Measurements from ENCODE around the gene TNIK.
"Not testable (repeated sequence)": the region's sequence is repeated elsewhere in the genome, so short reads cannot be mapped to it uniquely, and the experiment has no call there.

TNIK gene

DNA sequence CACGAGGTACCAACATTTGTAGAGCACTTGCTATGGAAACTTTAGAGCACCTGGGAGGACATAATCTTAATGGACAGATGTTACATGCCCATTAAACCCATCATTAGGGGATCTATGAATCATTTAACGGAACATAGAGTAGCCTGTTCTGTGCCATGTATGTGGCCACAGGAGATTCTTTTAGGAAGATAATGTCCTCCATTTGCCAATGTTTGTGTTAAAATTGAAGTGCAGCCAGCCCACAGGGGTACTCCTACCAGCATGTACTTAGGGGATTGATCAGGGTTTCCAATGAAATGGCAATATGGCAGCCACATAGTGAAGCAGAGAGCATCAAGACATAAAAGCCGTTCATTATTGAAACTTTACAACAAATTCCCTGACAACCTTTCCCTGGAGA lies 70.7 kb downstream of the TNIK start:
- in situ Hi-C loops (cut with MboI; ENCODE audit: low sequenced_read_pairs): no loop called here

GRCh38 chr3:171388527-171388926 lies 71.7 kb downstream of the TNIK start:
- in situ Hi-C loops (cut with MboI; ENCODE audit: low sequenced_read_pairs): no loop called here

DNA sequence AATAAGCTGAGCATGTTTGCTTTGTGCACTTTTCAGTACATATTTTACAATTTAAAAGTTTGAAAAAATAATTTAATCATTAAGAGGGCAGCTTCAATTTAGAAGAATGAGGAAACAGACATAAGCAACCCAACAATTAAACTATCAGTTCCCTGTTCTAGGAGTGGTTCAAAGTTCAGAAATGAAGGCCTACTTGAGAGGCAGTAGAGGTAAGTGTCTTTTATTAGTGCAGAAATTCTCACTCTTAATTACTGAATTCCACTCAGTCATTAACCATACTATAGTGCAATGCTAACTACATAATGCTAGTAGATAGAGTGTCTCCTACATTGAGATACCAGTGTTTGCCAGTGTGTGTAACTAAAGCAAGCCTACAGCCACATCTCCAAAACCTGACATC lies 73.1 kb downstream of the TNIK start:
- in situ Hi-C loops (cut with MboI; ENCODE audit: low sequenced_read_pairs): no loop called here

DNA sequence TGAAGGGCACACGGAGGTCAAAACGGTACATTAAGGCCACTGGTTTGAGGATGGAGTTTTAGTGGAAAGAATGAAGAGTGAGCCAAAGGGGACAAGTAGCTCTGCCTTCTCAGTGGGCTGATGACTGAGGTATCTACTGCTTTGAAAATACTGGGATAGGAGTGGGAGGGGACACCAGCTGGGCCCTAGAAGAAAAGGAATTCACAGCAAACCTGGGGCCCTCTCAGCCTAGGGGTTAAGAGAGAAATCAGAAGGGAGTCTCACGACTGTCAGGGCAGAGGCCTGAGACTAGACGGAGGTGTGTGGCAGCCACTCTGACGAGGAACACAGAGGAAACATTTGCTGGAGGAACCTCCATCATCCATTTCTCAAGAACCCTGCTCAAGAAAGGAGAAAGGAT lies 75.1 kb downstream of the TNIK start:
- in situ Hi-C loops (cut with MboI; ENCODE audit: low sequenced_read_pairs): no loop called here

DNA sequence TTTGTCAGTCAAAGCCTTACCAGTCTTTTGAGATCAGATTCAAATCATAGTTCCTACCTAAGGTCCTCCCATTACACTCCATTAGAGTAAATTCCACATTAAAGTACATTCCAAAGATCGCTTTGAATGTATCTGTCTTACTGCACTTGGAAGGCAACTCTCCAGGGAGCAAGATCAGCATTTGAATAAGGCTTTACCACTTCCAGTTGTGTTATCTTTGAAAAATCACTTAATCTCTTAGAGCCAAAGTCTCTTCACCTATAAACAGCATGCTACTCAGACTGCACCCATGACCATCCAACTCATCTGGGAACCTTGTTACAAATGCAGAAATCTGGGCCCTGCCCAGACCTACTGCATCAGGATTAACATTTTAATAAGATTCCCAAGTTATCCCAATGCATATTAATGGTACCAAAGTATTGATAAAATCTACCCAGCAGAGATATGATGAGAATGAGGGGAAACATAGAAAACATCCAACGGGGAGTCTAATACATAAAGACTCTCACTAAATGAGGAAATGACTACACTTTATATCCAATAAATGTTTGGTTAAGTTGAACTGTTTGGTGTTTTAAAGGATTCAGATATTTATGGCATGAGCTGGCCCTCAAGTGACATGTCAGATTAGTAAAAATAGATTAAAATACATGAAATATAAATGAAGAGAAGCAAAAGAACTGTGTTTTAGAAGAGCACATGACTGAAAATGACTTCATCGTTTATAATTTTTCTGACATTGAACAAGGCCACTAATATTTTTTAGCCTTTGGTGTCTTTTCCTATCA lies 75.9 kb downstream of the TNIK start:
- in situ Hi-C loops (cut with MboI; ENCODE audit: low sequenced_read_pairs): no loop called here

- in situ Hi-C loops (cut with MboI; ENCODE audit: low sequenced_read_pairs): no loop called here
Measured at GRCh38 chr3:171383206-171384018, 76.8 kb downstream of the TNIK start.

DNA sequence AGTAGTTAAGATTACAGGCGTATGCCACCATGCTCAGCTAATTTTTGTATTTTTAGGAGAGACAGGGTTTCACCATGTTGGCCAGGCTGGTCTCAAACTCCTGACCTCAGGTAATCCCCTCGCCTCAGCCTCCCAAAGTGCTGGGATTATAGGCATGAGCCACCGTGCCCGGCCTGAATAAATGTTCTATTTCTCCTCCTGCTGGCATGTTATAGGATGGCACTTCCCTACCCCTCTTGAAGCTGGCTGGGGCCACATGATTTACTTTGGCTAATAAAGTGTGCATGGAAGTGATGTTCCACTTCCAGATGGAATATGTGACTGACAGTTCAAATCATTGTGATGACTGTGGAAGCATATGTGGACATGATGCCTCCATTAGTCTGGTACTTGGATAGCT lies 77.9 kb downstream of the TNIK start:
- in situ Hi-C loops (cut with MboI; ENCODE audit: low sequenced_read_pairs): not testable (repeated sequence)

DNA sequence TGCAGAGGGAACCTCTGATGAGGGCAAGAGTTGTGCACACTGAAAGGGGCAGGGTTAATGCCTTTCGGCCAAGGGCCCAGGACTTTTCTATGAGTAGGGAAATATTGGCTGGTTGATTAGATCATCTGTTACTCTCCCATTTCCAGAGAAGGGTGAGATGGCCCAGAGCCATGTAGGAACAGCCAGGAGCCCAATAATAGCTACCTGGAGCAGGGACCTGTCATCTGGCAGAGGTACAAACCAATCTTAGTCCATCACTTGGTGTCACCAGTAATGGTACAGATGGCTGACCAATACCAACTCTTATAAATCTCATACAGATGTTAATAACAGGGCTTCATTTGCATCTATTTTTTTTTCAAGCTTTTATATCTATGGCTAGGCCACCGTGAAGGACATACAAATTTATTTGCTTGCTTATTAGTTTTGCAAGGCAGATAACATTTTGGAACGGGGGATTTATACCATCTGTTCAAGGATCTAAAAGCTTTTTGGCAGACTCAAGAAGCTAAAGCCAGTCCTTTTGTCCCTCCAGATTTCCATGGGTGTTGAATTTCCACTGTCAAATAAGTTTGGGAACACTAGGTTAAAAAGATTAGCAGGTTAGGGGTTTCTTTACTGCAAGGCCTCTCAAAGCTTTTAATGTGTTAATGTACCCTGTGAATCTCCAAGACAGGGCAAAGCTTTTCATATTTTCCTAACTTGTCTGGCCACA lies 79.3 kb downstream of the TNIK start:
- in situ Hi-C loops (cut with MboI; ENCODE audit: low sequenced_read_pairs): no loop called here

DNA sequence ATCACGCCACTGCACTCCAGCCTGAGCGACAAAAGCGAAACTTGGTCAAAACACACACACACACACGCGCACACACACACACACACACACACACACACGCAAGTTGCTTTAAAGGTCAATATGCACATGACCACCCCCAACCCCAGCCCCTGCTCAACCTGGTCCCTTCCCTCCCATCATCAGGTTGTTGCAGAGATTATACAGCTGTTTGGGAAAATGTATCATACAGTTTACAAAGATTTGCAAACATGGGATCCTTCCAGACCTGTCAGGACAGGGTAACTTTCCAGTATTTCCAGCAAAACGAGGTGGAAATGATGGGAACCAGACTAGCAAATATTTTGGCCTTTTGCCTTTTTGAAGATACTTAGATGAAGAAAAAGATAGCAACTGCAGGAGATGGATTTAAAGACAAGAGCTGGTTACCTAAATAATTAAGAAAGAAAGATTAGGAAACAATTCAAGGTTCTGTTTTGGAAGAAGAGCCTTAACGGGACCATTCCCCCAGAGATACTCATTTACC lies 80.2 kb downstream of the TNIK start:
- in situ Hi-C loops (cut with MboI; ENCODE audit: low sequenced_read_pairs): no loop called here

DNA sequence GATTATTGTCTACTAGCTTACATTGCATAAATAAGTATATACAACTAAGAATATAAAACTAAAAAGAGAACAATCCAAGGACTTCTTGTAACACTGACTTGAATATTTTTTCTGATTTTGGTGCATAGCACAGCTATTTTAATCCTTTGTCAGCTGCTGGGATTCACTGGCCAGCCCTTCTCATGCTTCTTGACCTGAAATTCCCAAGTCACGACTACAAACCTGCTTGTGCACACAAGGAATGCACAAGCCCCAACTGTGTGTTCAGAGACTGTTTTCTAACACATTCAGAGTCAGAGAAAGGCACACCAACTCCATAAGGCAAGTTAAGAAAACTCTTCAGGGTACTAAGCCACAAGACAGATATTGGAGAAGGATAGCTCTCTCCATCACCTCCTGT lies 80.9 kb downstream of the TNIK start:
- in situ Hi-C loops (cut with MboI; ENCODE audit: low sequenced_read_pairs): no loop called here

DNA sequence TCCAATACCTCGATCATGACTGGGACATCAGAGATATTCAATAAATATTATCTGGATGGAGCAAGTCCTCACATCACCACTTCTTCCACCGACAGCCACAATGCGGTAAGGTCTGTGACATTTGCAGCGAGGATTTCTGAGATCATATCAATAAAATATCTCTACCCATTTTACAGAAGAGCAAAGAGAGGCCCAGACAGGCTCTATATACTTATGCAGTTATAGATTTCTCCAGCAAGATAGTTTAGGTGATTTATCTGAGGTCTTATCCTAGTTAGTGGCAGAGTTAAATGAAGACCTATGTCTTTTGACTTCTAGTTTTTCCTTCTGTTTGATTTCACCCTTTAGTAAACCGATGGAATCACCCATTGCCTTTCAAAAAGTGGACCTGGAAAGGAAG lies 81.6 kb downstream of the TNIK start:
- in situ Hi-C loops (cut with MboI; ENCODE audit: low sequenced_read_pairs): no loop called here

DNA sequence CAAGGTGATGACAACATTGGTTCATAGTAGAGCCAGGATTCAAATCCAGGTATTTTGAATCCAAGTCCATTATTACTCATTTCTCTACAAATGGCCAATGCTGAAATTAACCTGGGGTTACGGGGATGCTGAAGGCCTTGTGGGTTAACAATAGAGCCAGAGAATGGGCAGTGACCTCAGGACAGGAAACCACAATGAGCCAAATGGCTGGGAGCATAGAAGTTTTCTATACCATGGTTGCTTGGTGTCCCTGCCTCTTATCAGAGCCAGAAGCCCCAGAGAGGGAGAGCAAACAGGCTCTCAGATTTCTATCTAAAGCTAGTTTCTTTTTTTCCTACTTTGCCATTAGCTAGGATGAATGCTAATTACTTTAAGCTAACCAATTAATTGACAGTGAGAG lies 82.3 kb downstream of the TNIK start:
- in situ Hi-C loops (cut with MboI; ENCODE audit: low sequenced_read_pairs): no loop called here

DNA sequence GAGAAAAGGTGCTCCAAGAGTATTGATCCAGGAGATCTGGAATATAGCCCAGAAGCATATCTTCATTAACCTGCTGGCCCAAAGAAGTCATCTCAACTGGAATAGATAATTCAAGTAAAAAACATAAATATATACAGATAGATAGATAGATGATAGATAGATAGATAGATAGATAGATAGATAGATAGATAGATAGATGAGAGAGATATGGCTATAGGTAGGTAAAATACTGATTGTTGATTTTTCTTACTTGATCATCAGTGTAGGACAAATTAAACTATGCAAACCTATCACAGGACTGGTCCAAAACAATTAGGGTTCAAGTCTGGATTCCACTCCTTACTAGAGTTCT lies 83.6 kb downstream of the TNIK start:
- in situ Hi-C loops (cut with MboI; ENCODE audit: low sequenced_read_pairs): no loop called here

DNA sequence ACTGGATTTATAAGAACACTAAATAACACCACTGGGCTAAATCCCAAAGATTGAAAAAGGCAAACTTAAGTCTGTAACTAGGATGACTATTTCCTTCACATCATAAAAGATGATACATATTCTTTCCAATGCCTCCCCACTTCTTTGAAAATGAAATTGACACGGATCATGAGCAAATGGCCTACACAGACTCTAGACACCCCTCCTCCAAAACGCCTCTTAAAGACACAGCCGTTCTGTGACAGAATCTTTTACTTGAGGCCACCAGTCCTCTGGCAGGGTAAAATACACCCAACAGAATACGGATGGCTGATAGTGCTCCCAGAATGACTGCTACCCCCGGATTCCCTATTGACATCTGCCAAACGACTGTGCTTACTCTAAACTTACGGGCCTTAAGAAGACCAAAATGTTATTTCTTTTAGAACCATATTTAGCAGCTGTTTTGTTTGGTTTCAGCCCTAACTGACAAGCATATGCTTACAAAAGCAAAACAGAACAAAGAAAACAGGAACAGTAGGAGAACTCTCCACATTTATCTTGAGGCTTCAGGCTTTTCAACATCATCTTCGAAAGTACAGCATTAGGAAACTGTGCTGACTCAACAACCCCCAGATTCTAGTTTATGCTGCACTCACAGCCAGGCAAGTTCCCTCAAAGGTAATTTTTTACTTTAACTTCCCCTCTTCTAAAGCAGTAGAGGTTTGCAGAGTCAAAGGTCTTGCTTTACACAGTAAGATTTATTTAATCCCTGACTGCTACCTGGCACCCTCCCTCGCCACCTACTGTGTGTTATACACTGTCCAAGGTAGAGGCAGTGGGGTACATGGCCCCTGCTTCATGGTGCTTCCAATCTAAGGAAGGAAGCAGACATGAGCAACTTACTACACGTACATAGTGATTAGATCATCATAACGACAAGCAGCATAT lies 84.3 kb downstream of the TNIK start:
- in situ Hi-C loops (cut with MboI; ENCODE audit: low sequenced_read_pairs): no loop called here

GRCh38 chr3:171374661-171375285 lies 85.4 kb downstream of the TNIK start:
- in situ Hi-C loops (cut with MboI; ENCODE audit: low sequenced_read_pairs): no loop called here

DNA sequence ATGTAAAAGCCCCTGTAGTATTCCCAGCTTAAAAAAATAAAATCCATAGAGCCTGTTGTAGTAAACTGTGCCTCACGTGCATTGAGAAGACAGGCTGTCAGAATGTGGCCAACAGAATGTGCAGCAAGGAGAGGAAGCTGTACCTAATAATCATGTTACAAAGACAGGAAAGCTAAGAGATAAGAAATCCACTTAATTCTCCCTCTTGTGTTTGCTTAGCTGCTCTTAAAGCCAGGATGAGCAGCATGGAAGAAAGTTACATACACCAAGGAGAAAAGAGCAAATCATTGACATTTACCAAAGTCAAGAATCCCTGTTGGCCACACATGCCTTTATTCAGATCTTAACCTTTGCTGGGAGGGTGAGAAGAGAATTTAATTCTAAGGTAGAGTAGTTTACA lies 85.9 kb downstream of the TNIK start:
- in situ Hi-C loops (cut with MboI; ENCODE audit: low sequenced_read_pairs): no loop called here

DNA sequence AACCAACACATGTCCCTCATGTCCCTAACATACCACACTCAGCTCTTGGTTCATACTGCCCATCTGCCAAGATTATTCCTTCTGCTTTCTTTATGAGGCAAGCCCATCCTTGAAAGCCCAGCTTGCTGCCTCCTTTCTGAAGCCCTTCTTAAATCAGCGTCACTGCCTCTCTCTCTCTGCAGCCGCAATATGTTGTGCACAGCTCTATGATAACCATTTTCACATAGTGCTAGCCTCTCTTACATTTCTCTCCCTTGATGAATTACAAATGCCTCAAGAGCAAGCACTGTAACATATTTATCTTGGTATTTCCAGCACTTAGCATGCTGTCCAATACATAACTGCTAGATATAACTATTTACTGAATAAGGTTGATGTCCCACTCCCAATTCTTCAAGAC lies 86.5 kb downstream of the TNIK start:
- in situ Hi-C loops (cut with MboI; ENCODE audit: low sequenced_read_pairs): no loop called here

DNA sequence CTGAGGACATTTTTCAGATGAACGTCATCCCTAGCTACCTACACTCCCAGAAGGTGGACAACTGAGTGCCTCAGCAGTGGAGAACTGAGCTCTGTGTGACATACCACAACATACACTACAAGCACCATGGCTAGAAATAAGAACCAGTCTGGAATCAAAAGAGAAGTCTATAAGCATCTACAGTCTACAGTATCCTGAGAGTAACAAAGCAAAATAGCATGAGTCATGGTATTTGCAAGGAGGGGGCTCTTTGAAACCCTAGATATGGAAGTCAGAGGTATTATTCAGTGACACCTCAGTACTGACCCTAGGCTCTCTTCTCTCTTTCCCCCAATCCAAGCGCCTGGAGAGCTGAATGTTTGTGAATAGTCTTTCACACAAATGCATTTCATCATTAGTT lies 87.5 kb downstream of the TNIK start:
- in situ Hi-C loops (cut with MboI; ENCODE audit: low sequenced_read_pairs): no loop called here

DNA sequence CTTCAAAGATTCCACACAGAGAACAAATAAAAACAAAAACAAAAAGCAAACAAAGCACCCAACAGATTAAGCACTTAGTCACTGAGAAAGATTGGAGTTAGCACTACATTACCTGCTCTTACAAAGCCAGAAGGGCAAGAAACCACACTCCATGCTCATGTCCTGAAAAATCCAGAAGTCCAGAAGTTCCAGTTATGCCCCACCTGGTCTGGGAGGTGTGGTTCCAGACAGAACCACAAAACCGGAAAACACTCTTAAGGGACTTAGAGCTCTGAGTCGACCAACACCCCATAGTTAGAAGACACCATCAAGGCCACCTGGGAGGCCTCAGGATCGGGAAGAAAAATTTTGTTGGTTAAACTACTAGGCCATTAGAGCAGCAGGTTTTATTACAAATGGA lies 88.9 kb downstream of the TNIK start:
- in situ Hi-C loops (cut with MboI; ENCODE audit: low sequenced_read_pairs): no loop called here

GRCh38 chr3:171369156-171369555 lies 91.0 kb downstream of the TNIK start:
- in situ Hi-C loops (cut with MboI; ENCODE audit: low sequenced_read_pairs): no loop called here

Data from HL-60/S4 (cell line).